IPS-15b (cell line): ENCODE results near the gene ZNF488.
A peak's percentile ranks its signal among the peaks of the same experiment; 100 is the strongest.
"Not testable (repeated sequence)": the region's sequence is repeated elsewhere in the genome, so short reads cannot be mapped to it uniquely, and the experiment has no call there.

ENCODE experiments used
- H3K27me3 ChIP-seq: one replicate; pipeline ENCODE4 v1.6.1; 2013; ENCODE audit warnings: low read length; ENCODE audit not compliant: control insufficient read depth, insufficient read depth
- H3K36me3 ChIP-seq: one replicate; pipeline ENCODE4 v1.6.1; 2013; ENCODE audit warnings: low read length; ENCODE audit not compliant: control insufficient read depth, insufficient read depth
- H3K4me1 ChIP-seq: one replicate; pipeline ENCODE4 v1.6.1; 2013; ENCODE audit warnings: mild to moderate bottlenecking, low read length; ENCODE audit not compliant: control insufficient read depth, insufficient read depth
- H3K4me3 ChIP-seq: one replicate; pipeline ENCODE4 v1.5.1; 2013; ENCODE audit warnings: low read depth, low read length
- H3K9ac ChIP-seq: one replicate; pipeline ENCODE4 v1.6.1; 2013; ENCODE audit warnings: low read depth, mild to moderate bottlenecking, low read length
- H3K9me3 ChIP-seq: one replicate; pipeline ENCODE4 v1.6.1; 2013; ENCODE audit warnings: mild to moderate bottlenecking, low read length; ENCODE audit not compliant: control insufficient read depth, insufficient read depth

ZNF488 gene, protein sequence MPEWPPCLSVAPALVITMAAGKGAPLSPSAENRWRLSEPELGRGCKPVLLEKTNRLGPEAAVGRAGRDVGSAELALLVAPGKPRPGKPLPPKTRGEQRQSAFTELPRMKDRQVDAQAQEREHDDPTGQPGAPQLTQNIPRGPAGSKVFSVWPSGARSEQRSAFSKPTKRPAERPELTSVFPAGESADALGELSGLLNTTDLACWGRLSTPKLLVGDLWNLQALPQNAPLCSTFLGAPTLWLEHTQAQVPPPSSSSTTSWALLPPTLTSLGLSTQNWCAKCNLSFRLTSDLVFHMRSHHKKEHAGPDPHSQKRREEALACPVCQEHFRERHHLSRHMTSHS

DNA sequence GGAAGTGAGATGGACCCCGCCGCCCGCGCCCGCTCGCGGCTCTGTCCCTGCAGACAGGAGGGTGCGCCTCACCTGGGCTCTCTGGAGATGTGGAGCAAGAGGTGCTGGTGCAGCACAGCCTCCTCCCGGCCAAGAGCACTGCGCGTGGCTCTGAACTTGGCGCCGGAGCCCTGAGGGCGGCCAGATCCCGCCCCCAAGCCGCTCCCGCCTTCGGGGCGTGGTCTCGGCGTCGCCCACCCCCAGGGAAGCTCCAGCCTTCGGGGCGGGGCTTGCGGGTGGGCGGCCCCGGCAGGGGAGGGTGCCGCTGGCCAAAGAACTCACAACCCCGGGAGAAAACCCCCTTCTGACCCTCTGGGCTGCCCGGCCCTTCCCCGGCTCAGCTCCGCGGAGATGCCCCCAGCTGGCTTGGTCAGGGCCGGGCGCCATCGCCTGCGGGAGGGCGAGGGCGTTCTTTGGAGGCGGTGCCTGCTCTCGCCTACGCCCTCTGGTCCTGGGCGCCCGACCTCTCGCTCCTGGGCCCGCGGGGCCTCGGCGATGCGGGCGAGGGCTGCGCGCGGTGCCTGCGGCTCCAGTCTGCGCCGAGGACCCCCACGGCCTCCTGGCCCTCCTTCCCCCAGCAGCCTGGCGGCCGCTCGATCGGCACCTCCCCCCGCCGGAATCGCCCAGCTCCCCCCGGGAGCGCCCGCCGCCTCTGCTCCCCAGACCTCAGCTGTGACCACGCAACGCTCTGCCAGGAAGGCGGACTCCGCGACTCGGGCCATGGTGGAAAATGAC lies at the start of gene ZNF488:
Gene ZNF488, minus strand, starts transcription at position 146 of the 774 bp plus-strand sequence. CDS start 15,464 bp downstream, outside the sequence.
- Histone ChIP-seq H3K4me3 (peak within 1 kb of the TSS; percentile 89), H3K9me3 (no peaks in the 10 kb centered on the region), H3K36me3 (no peaks in the 10 kb centered on the region), H3K27me3 (peaks cover 8% of the 10 kb centered on the region), H3K9ac (peak within 1 kb of the TSS; percentile 54), H3K4me1 (peaks cover 12% of the 10 kb centered on the region)

DNA sequence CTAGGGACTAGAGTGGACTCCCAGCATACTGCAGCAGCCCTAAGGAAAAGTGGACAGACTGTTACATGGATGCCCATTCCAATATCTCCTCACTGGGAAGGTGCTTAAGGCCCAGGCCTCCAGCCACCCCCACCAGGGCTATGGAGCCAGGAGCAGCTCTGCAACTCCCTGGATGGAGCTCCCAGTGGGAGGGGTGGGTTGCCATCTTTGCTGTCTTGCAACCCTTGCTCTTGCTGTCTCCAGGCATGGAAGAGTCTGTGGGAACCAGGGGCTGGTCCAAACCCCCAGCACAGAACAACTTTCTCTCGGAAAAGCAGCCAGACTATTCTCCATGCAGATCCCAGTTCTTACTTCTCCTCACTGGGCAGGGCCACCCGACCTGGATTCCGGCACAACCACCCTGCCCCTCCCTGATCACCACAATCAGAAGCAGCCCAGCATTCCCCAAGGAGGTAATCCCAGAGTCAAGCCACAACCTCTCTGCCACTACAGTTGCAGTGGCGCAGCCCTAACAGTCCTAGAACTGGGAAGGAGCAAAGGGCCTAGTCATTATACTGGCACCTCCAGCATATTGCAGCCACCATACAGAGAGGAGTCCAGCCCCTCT lies 41.8 kb upstream of the ZNF488 start:
- Histone ChIP-seq H3K4me1 (no peaks in the 10 kb centered on the region), H3K27me3 (no peaks in the 10 kb centered on the region), H3K36me3 (no peaks in the 10 kb centered on the region), H3K4me3 (no peak overlapping the region), H3K9ac (no peak overlapping the region), H3K9me3 (no peaks in the 10 kb centered on the region)

DNA sequence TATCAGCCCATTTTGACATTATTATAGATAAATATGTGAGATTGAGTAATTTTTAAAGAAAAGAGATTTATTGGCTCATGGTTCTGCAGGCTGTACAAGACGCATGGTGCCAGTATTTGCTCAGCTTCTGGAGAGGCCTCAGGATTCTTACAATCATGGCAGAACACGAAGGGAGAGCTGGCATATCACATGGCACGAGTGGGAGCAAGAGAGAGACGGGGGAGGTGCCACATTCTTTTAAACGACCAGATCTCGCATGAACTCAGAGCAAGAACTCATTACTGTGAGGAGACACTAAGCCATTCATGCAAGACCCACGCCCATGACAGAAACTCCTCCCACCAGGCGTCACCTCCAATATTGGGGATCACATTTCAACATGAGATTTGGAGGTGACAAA lies 40.1 kb upstream of the ZNF488 start:
- no peaks in the 10 kb centered on the region for H3K4me1 ChIP-seq
- H3K4me3 ChIP-seq, result no peak overlapping the region
- H3K9ac ChIP-seq, result no peak overlapping the region
- no peaks in the 10 kb centered on the region for H3K9me3 ChIP-seq
- no peaks in the 10 kb centered on the region for H3K27me3 ChIP-seq
- no peaks in the 10 kb centered on the region for H3K36me3 ChIP-seq

DNA sequence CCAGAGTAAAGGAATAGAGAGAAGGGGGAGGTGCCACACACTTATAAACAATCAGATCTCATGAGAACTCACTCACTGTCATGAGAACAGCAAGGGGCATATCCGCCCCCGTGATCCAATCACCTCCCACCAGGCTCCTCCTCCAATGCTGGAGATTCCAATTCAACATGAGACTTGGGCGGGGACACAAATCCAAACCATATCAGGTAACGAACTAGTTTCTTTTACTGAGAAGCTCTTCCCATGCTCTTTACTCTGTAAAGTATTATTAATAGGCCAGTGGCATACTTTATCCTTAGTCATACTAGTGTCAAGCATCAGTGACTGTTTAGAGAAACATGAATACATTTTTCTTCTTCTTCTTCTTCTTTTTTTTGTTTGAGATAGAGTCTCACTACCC lies 39.4 kb upstream of the ZNF488 start:
- Histone ChIP-seq H3K36me3 (no peaks in the 10 kb centered on the region), H3K9ac (no peak overlapping the region), H3K9me3 (no peaks in the 10 kb centered on the region), H3K4me3 (no peak overlapping the region), H3K4me1 (no peaks in the 10 kb centered on the region), H3K27me3 (no peaks in the 10 kb centered on the region)

DNA sequence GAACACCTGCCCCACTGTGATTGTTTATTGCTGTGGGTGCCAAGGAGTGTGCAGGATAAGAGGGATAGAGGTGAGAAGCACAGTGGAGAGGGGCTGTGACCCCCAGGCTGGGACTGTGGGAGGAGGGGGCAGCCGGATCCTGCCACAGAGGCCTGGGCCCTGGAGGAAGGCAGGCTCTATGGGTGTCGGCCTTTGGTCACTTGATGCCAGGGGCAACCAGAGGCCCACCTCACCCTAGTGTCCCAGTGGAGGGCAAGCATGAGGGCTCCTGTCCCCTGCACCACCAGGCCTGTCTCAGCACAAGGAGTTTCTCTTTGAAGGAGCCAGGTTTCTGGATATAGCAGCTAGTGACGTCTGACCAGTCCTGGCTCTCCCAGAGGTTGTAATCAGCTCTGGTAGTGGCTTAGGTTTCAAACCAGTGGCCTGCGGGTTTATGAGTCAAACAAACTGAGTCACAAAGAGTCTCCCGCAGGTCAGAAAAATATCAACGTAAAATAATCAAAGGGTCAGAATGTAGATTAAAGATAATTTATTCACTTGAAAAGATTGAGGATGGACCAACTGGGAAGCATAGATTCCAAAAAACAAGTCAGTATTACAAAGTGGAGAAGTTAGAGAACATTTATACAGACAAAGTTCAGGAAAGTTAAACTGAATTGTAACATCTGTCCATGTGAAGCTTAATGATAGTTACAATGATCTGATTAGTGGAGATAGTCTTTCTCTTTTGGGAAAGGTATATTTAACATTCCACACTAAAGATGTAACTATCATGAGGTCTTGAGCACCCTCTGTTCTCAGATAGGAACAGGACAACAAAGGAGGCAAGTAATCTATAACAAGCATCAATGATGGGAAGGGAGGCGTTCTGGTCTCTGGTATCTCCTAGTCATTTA lies 37.2 kb upstream of the ZNF488 start:
- Histone ChIP-seq H3K4me3 (no peak overlapping the region), H3K9ac (no peak overlapping the region), H3K27me3 (no peaks in the 10 kb centered on the region), H3K4me1 (no peaks in the 10 kb centered on the region), H3K9me3 (no peaks in the 10 kb centered on the region), H3K36me3 (no peaks in the 10 kb centered on the region)

DNA sequence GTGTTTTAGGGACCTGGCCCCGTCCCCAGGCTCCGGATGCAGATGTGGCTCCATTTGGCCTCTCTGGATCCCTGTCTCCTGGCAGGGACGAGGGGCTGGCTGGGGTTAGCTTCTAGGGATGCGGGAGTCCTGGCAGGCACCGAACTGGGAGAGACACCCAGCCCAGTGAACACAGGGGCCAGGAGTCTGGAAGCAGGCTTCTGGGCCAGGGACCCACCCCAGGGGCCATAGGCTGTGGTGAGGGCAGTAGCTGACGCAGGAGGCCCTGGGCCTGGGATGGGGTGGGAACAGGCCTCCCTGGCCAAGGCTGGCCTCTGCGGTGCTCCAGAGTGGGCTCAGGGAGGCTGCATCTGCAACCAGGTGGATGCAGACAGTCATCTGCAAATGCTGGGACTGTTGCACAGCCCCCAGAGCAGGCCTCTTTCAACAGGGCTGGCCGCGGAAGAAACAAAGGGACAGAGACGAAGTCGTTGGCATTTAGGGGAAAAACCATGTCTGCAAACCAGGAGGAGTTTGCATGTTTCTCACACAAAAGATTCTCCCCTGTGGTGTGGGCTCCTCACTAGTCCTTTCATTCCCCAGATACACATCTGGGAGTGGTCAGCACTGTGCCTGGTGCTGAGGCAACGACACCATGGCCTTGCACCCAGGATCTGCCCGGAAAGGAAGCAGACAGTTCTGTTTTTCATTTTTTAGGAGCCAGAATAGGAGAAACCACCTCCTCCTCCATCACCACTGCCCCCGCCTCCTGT lies 36.4 kb upstream of the ZNF488 start:
- Histone ChIP-seq H3K27me3 (no peaks in the 10 kb centered on the region), H3K36me3 (no peaks in the 10 kb centered on the region), H3K9me3 (no peaks in the 10 kb centered on the region), H3K4me3 (no peak overlapping the region), H3K4me1 (no peaks in the 10 kb centered on the region), H3K9ac (no peak overlapping the region)

DNA sequence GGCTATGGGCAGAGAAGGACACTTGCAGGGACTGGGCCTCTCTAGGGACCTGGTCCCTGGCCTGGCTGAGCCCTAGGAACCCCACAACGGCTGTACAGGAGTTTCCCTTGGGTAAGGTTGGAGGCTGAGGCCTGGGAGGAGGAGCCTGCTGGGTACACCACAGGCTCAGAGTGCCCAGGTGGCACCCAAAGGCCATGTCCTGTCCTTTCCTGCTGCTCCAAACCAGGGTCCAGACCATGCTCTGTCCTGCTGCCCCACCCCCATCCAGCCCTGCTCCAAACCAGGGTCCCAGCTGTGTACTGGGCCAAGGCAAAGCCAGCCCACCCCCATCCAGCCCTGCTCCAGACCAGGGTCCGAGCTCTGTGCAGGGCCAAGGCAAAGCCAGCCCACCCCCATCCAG lies 35.3 kb upstream of the ZNF488 start:
- no peaks in the 10 kb centered on the region for H3K36me3 ChIP-seq
- no peaks in the 10 kb centered on the region for H3K27me3 ChIP-seq
- H3K9ac ChIP-seq, result no peak overlapping the region
- H3K4me3 ChIP-seq, result no peak overlapping the region
- no peaks in the 10 kb centered on the region for H3K4me1 ChIP-seq
- H3K9me3 ChIP-seq, result no peaks in the 10 kb centered on the region

DNA sequence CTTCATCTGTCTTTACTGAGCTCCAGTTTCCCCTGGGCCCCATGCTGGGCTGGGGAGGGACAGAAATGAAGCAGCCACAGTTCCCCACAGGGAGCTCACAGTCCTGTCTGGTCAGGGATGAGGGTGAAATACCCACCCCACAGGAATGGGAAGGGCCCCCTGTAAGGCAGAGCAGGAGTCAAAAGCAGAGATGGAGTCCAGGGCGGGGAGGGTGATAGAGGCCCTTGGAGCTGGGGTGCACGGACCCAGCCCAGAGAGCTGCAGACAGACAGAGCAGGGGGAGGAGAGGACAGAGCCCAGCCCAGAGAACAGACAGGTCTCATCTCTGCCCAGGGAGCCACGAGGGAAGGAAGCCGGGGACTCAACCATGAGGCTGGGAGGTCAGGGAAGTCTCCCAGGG lies 34.9 kb upstream of the ZNF488 start:
- Histone ChIP-seq H3K9me3 (no peaks in the 10 kb centered on the region), H3K9ac (no peak overlapping the region), H3K4me3 (no peak overlapping the region), H3K36me3 (no peaks in the 10 kb centered on the region), H3K4me1 (no peaks in the 10 kb centered on the region), H3K27me3 (no peaks in the 10 kb centered on the region)

DNA sequence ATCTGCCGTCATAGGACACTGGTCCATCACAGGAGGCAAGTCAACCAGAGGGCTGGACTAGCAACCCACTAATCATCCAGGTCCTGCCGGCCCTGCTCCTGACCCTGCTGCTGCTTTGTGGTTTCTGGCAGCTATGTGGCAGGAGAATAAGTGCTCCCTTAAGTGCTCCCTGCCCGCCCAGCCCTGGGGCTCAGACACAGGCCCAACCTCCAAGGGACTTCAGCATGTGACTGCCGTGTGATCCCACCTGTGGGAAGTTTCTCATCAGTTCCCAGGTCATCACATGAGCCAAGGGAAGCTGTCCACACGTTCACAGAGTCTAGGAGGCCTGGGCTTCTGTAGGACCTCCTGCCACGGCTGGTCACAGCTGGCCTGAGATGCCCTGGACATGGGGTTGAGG lies 34.2 kb upstream of the ZNF488 start:
- H3K36me3 ChIP-seq, result no peaks in the 10 kb centered on the region
- no peaks in the 10 kb centered on the region for H3K27me3 ChIP-seq
- H3K4me3 ChIP-seq, result no peak overlapping the region
- no peaks in the 10 kb centered on the region for H3K9me3 ChIP-seq
- H3K9ac ChIP-seq, result no peak overlapping the region
- H3K4me1 ChIP-seq, result no peaks in the 10 kb centered on the region

DNA sequence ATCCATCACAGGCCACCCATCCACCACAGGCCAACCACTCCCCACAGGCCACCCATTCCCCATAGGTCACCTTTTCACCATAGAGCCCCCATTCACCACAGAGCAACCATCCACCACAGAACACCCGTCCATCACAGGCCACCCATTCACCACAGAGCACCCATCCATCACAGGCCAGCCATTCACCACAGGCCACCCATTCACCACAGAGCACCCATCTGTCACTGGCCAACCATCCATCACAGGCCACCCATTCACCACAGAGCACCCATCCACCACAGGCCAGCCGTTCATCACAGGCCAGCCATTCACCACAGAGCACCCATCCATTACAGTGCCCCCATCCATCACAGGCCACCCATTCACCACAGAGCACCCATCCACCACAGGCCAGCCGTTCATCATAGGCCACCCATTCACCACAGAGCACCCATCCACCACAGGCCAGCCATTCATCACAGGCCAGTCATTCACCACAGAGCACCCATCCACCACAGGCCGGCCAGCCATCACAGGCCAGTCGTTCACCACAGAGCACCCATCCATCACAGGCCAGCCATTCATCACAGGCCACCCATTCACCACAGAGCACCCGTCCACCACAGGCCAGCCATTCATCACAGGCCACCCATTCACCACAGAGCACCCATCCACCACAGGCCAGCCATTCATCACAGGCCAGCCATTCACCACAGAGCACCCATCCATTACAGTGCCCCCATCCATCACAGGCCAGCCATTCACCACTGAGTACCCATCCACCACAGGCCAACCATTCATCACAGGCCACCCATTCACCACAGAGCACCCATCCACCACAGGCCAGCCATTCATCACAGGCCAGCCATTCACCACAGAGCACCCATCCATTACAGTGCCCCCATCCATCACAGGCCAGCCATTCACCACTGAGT lies 32.5 kb upstream of the ZNF488 start:
- not testable (repeated sequence) for H3K36me3 ChIP-seq, H3K27me3 ChIP-seq, H3K9ac ChIP-seq, H3K4me1 ChIP-seq, H3K4me3 ChIP-seq, H3K9me3 ChIP-seq
